ENCODE data around the gene SPR.

Gene SPR

GRCh38 chr2:72916743-72917137, 29.5 kb downstream of the SPR start:
- no peak for DNase-seq

- DNase-seq: peak; percentile 86
These were observed 30.1 kb downstream of the SPR start, which contains the start of gene EMX1 for GRCh38 chr2:72917138-72917876. Gene EMX1 (plus strand): TSS chr2:72917519. CDS start chr2:72917853, 334 bp downstream.

- DNase-seq: peak; percentile 41
These were observed 30.8 kb downstream of the SPR start for GRCh38 chr2:72917877-72918553.

GRCh38 chr2:72919414-72920317, 32.5 kb downstream of the SPR start:
- no peak for DNase-seq

GRCh38 chr2:72920318-72921087, 33.3 kb downstream of the SPR start:
- DNase-seq: no peak

GRCh38 chr2:72921088-72921851, 34.1 kb downstream of the SPR start:
- DNase-seq: no peak

- no peak for DNase-seq
These were observed 34.6 kb downstream of the SPR start for GRCh38 chr2:72921853-72922252.

GRCh38 chr2:72923833-72924352, 36.7 kb downstream of the SPR start:
- no peak for DNase-seq

GRCh38 chr2:72924353-72925240, 37.4 kb downstream of the SPR start:
- DNase-seq: no peak

GRCh38 chr2:72925328-72925943, 38.2 kb downstream of the SPR start:
- DNase-seq: no peak

- DNase-seq: no peak
These were observed 39.2 kb downstream of the SPR start for GRCh38 chr2:72926368-72926767.

GRCh38 chr2:72926811-72927465, 39.7 kb downstream of the SPR start:
- no peak for DNase-seq

GRCh38 chr2:72927619-72928550, 40.7 kb downstream of the SPR start:
- no peak for DNase-seq

- DNase-seq: no peak
These were observed 41.8 kb downstream of the SPR start for GRCh38 chr2:72929010-72929409.

- no peak for DNase-seq
These were observed 44.2 kb downstream of the SPR start for GRCh38 chr2:72931280-72931910.

- no peak for DNase-seq
These were observed 45.0 kb downstream of the SPR start for GRCh38 chr2:72932045-72932740.

- no peak for DNase-seq
These were observed 45.6 kb downstream of the SPR start for GRCh38 chr2:72932805-72933204.
